IPS-NIHi11 (cell line): Measurements from ENCODE around the gene VWA5B2.
A peak's percentile ranks its signal among the peaks of the same experiment; 100 is the strongest.

ENCODE experiments used
- DNase-seq: peaks from one replicate; pipeline ENCODE4 v3.0.0; 2012; ENCODE audit warnings: mixed read lengths, low spot score

VWA5B2 gene

GRCh38 chr3:184275961-184276910 lies 46.9 kb downstream of the VWA5B2 start, which contains the start of gene ECE2:
ECE2 (plus strand) TSS chr3:184276022; CDS start chr3:184276154, 132 bp downstream.
- peak; percentile 58 for DNase-seq

- no peak for DNase-seq
Measured at GRCh38 chr3:184277366-184277765, 48.0 kb downstream of the VWA5B2 start.

DNA sequence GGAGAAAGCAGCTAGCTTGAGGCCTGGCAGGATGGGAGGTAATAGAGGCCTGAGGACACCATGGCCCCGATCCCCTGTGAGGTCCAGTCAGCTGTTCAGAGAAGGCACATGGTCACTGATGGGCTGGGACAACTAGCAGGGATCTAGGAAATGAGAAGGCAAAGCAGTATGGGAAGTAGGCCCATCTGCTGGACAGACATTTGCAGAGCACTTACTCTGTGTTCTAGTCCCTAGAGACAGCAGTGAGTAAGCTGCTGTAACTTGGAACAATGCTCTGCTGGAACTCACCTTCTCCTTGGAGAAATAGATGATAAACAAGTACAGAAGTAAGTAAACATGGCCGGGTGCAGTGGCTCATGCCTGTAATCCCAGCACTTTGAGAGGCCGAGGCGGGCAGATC lies 53.6 kb downstream of the VWA5B2 start:
- DNase-seq, result no peak

DNA sequence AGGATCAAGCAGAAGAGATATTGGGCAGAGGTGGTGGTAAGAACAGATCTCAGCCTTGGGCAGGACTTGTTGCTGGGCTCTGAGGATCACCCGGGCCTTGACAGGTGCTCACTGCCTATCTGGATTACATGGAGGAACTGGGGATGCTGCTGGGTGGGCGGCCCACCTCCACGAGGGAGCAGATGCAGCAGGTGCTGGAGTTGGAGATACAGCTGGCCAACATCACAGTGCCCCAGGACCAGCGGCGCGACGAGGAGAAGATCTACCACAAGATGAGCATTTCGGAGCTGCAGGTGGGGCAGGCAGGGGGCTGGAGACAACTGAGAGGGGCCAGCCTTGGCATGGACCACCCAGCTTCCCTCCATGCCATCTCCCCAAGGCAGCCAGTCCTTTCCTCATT lies 54.3 kb downstream of the VWA5B2 start:
- DNase-seq, result no peak

- peak; percentile 97 for DNase-seq
Measured at GRCh38 chr3:184284696-184285095, 55.3 kb downstream of the VWA5B2 start.

DNA sequence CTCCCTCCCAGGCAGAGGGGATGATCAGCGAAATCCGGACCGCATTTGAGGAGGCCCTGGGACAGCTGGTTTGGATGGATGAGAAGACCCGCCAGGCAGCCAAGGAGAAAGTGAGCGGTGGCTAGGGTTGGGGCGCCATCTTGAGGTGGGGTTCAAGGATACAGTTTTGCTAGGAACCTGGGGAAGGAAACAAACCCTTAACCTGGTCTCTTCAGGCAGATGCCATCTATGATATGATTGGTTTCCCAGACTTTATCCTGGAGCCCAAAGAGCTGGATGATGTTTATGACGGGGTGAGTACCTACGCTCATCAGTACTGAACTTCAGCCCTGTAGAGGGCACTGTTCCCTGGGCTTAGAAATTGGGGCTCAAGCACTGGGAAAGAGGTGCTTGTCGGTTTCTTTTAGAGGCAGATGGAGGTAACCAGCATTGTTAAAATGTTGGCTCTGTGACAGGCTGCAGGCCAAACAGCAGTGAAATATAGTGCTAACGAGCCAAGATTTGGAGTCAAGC lies 60.1 kb downstream of the VWA5B2 start:
- DNase-seq, result peak; percentile 83

GRCh38 chr3:184290331-184290730 lies 60.9 kb downstream of the VWA5B2 start:
- no peak for DNase-seq

DNA sequence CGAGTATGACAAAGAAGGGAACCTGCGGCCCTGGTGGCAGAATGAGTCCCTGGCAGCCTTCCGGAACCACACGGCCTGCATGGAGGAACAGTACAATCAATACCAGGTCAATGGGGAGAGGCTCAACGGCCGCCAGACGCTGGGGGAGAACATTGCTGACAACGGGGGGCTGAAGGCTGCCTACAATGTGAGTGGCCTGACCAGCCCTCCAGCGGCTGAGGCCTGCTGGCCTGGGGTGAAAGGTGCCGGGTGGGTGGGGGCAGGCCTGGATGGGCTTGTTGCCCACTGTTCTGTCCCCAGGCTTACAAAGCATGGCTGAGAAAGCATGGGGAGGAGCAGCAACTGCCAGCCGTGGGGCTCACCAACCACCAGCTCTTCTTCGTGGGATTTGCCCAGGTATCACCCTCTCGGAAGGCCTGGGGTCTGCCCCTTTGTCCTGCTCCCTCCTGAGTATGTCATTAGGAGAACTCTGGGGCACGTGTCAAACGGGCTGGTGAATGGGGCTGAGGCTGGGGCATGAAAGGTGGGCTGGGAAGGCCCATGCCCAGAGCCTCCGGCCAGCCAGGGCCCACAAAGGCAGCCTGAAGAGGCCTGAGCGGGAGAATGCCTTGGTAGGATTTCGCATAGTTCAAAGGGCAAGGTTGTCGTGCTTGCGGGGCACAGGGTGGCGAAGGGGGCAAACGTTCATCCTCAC lies 61.8 kb downstream of the VWA5B2 start:
- DNase-seq, result no peak
